ENCODE results near the gene TP53INP2.
"Not testable (repeated sequence)": the region's sequence is repeated elsewhere in the genome, so short reads cannot be mapped to it uniquely, and the experiment has no call there.

Gene TP53INP2

GRCh38 chr20:34704177-34705007 lies at the start of gene TP53INP2:
Gene TP53INP2 (plus strand): TSS chr20:34704344. CDS start chr20:34708740, 4,396 bp downstream.
- TF ChIP-seq EZH2phosphoT487 (IDR thresholded peaks at IDR 0.05; ENCODE audit: borderline replicate concordance, low read length) (no peak), CTCF (IDR thresholded peaks at IDR 0.05; ENCODE audit: low read depth, low read length, poor library complexity, severe bottlenecking) (no peak)
- Histone ChIP-seq H3K79me2 (ENCODE audit: control insufficient read depth, low read length) (no peaks in the 10 kb centered on the region), H3K9me3 (ENCODE audit: control insufficient read depth, insufficient read depth, low read length) (no peaks in the 10 kb centered on the region), H3K4me1 (ENCODE audit: control insufficient read depth, low read length) (peaks cover 28% of the 10 kb centered on the region), H3K4me2 (ENCODE audit: low read length) (peak within 1 kb of the TSS; percentile 97), H3K27ac (ENCODE audit: low read depth, low read length) (peak within 1 kb of the TSS; percentile 7; the same call in 1 of the 2 replicates), H3K36me3 (ENCODE audit: control insufficient read depth, low read length) (no peaks in the 10 kb centered on the region), H3K4me3 (ENCODE audit: low read length) (peak within 1 kb of the TSS; percentile 85), H3F3A (ENCODE audit: control insufficient read depth, insufficient read depth) (peaks cover 14% of the 10 kb centered on the region), H4K20me1 (ENCODE audit: control insufficient read depth, insufficient read depth, low read depth, low read length) (no peaks in the 10 kb centered on the region), H3K27me3 (ENCODE audit: control insufficient read depth, low read length) (peaks cover 10% of the 10 kb centered on the region), H3K9me2 (replicated peaks; ENCODE audit: control insufficient read depth, low read length) (no peaks in the 10 kb centered on the region)

GRCh38 chr20:34658654-34659053 lies 45.5 kb upstream of the TP53INP2 start:
- not testable (repeated sequence) for H3K27ac ChIP-seq (ENCODE audit: low read depth, low read length); H3K4me3 ChIP-seq (ENCODE audit: low read length); H3K79me2 ChIP-seq (ENCODE audit: control insufficient read depth, low read length); H3F3A ChIP-seq (ENCODE audit: control insufficient read depth, insufficient read depth); H3K4me2 ChIP-seq (ENCODE audit: low read length); H3K27me3 ChIP-seq (ENCODE audit: control insufficient read depth, low read length); H3K36me3 ChIP-seq (ENCODE audit: control insufficient read depth, low read length); H3K9me2 ChIP-seq (replicated peaks; ENCODE audit: control insufficient read depth, low read length); H4K20me1 ChIP-seq (ENCODE audit: control insufficient read depth, insufficient read depth, low read depth, low read length); H3K9me3 ChIP-seq (ENCODE audit: control insufficient read depth, insufficient read depth, low read length)
- H3K4me1 ChIP-seq (ENCODE audit: control insufficient read depth, low read length), result peaks cover 13% of the 10 kb centered on the region

- not testable (repeated sequence) for H3K27me3 ChIP-seq (ENCODE audit: control insufficient read depth, low read length); H3K4me3 ChIP-seq (ENCODE audit: low read length); H3K9me3 ChIP-seq (ENCODE audit: control insufficient read depth, insufficient read depth, low read length); H3K9me2 ChIP-seq (replicated peaks; ENCODE audit: control insufficient read depth, low read length); H3F3A ChIP-seq (ENCODE audit: control insufficient read depth, insufficient read depth); H4K20me1 ChIP-seq (ENCODE audit: control insufficient read depth, insufficient read depth, low read depth, low read length); H3K27ac ChIP-seq (ENCODE audit: low read depth, low read length); H3K36me3 ChIP-seq (ENCODE audit: control insufficient read depth, low read length); H3K79me2 ChIP-seq (ENCODE audit: control insufficient read depth, low read length)
- H3K4me1 ChIP-seq (ENCODE audit: control insufficient read depth, low read length), result peaks cover 13% of the 10 kb centered on the region
- H3K4me2 ChIP-seq (ENCODE audit: low read length), result peak overlapping the region; percentile 26; the same call in 1 of the 2 replicates
These were observed 42.3 kb upstream of the TP53INP2 start for GRCh38 chr20:34661811-34662210.

GRCh38 chr20:34663213-34663943 lies 40.8 kb upstream of the TP53INP2 start:
- H4K20me1 ChIP-seq (ENCODE audit: control insufficient read depth, insufficient read depth, low read depth, low read length), result no peaks in the 10 kb centered on the region
- no peak overlapping the region for H3K27ac ChIP-seq (ENCODE audit: low read depth, low read length)
- H3K9me3 ChIP-seq (ENCODE audit: control insufficient read depth, insufficient read depth, low read length), result no peaks in the 10 kb centered on the region
- no peak overlapping the region for H3K4me2 ChIP-seq (ENCODE audit: low read length)
- peaks cover 20% of the 10 kb centered on the region for H3K79me2 ChIP-seq (ENCODE audit: control insufficient read depth, low read length)
- H3K4me1 ChIP-seq (ENCODE audit: control insufficient read depth, low read length), result peaks cover 13% of the 10 kb centered on the region
- no peaks in the 10 kb centered on the region for H3K36me3 ChIP-seq (ENCODE audit: control insufficient read depth, low read length)
- H3K9me2 ChIP-seq (replicated peaks; ENCODE audit: control insufficient read depth, low read length), result no peaks in the 10 kb centered on the region
- H3F3A ChIP-seq (ENCODE audit: control insufficient read depth, insufficient read depth), result peaks cover 3% of the 10 kb centered on the region; the same call in 1 of the 2 replicates
- no peaks in the 10 kb centered on the region for H3K27me3 ChIP-seq (ENCODE audit: control insufficient read depth, low read length)
- TF ChIP-seq CTCF (IDR thresholded peaks at IDR 0.05; ENCODE audit: low read depth, low read length, poor library complexity, severe bottlenecking) (no peak), EZH2phosphoT487 (IDR thresholded peaks at IDR 0.05; ENCODE audit: borderline replicate concordance, low read length) (no peak)
- H3K4me3 ChIP-seq (ENCODE audit: low read length), result no peak overlapping the region

GRCh38 chr20:34664751-34665150 lies 39.4 kb upstream of the TP53INP2 start:
- not testable (repeated sequence) for H3K4me3 ChIP-seq (ENCODE audit: low read length); H3K9me2 ChIP-seq (replicated peaks; ENCODE audit: control insufficient read depth, low read length); H3K9me3 ChIP-seq (ENCODE audit: control insufficient read depth, insufficient read depth, low read length); H4K20me1 ChIP-seq (ENCODE audit: control insufficient read depth, insufficient read depth, low read depth, low read length); H3K4me2 ChIP-seq (ENCODE audit: low read length); H3K27ac ChIP-seq (ENCODE audit: low read depth, low read length); H3K36me3 ChIP-seq (ENCODE audit: control insufficient read depth, low read length); H3F3A ChIP-seq (ENCODE audit: control insufficient read depth, insufficient read depth); H3K27me3 ChIP-seq (ENCODE audit: control insufficient read depth, low read length)
- peaks cover 23% of the 10 kb centered on the region for H3K79me2 ChIP-seq (ENCODE audit: control insufficient read depth, low read length)
- peaks cover 13% of the 10 kb centered on the region for H3K4me1 ChIP-seq (ENCODE audit: control insufficient read depth, low read length)
